ENCODE results near the gene COX20.
"Not testable (repeated sequence)": the region's sequence is repeated elsewhere in the genome, so short reads cannot be mapped to it uniquely, and the experiment has no call there.

Gene COX20

DNA sequence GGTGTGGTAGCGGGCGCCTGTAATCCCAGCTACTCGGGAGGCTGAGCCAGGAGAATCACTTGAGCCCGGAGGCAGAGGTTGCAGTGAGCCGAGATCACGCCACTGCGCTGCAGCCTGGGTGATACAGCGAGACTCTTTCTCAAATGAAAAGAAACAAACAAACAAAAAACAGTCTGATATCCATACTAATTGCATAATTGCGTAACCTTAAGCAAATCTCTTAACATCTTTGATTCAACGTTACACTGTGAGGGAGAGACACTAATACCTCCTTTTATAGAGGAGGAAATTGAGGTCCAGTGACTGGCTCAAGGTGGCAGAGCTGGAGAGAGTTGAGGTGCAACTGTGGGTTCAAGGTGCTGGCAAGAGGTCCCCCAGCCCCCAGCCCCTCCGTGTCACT is 12.6 kb upstream of the COX20 start:
- no peak overlapping the region for H3K4me3 ChIP-seq (ENCODE audit: low read depth, low read length)

DNA sequence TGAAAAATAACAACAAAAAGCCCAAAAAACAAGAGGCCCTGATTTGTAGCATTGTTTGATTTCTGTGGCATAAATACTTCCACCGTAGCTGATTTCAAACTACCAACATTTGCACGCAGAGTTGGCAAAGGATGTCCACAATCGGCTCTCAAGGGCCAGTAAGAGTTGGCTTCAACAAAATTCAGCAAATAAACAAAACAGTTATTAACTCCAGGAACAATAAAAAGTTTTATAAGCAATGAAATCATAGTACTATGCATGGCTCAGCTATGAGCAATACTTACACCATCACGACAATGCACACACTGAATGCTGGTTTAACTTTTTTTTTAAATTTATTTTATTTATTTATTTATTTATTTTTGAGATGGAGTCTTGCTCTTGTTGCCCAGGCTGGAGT is 8.7 kb upstream of the COX20 start:
- H3K27me3 ChIP-seq (ENCODE audit: control insufficient read depth, insufficient read depth, low read length), result no peaks in the 10 kb centered on the region
- peaks cover 4% of the 10 kb centered on the region for H3K36me3 ChIP-seq (ENCODE audit: control insufficient read depth, insufficient read depth, low read length)
- H3K27ac ChIP-seq (ENCODE audit: low read depth, low read length), result no peak overlapping the region

More for the DNA sequence above, 12.6 kb upstream of the COX20 start:
- Histone ChIP-seq H3K36me3 (ENCODE audit: control insufficient read depth, insufficient read depth, low read length) (peaks cover 4% of the 10 kb centered on the region), H3K4me1 (ENCODE audit: control insufficient read depth, insufficient read depth, low read length) (peaks cover 20% of the 10 kb centered on the region; the same call in 1 of the 2 replicates), H3K27me3 (ENCODE audit: control insufficient read depth, insufficient read depth, low read length) (no peaks in the 10 kb centered on the region), H3K27ac (ENCODE audit: low read depth, low read length) (no peak overlapping the region), H3K9me3 (ENCODE audit: control insufficient read depth, insufficient read depth, low read length) (no peaks in the 10 kb centered on the region), H3K9ac (ENCODE audit: low read depth, low read length) (no peak overlapping the region)

DNA sequence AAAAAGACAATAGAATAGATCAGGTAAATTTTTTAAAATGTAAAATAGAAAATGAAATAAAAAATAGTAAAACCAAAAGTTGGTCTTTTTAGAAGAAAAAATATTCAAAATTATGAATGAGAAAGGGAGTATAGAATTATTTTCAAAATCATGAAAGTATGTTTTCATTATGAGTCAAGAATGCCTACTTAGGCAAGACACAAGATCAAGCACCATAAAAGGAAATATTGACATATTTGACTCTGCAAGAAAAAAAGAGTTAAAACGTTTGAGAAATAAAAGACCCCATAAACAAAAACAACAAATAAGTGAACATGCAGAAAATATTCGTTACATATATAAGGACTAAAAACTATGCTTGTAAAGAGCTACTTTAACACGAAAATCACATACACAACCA is 4.8 kb upstream of the COX20 start:
- Histone ChIP-seq H3K9me3 (ENCODE audit: control insufficient read depth, insufficient read depth, low read length) (no peaks in the 10 kb centered on the region), H3K27ac (ENCODE audit: low read depth, low read length) (no peak overlapping the region), H3K4me3 (ENCODE audit: low read depth, low read length) (no peak overlapping the region), H3K9ac (ENCODE audit: low read depth, low read length) (no peak overlapping the region), H3K36me3 (ENCODE audit: control insufficient read depth, insufficient read depth, low read length) (no peaks in the 10 kb centered on the region; the same call in 1 of the 2 replicates), H3K4me1 (ENCODE audit: control insufficient read depth, insufficient read depth, low read length) (peaks cover 10% of the 10 kb centered on the region; the same call in 1 of the 2 replicates), H3K27me3 (ENCODE audit: control insufficient read depth, insufficient read depth, low read length) (no peaks in the 10 kb centered on the region)

More for the DNA sequence above, 8.7 kb upstream of the COX20 start:
- Histone ChIP-seq H3K9me3 (ENCODE audit: control insufficient read depth, insufficient read depth, low read length) (no peaks in the 10 kb centered on the region), H3K4me1 (ENCODE audit: control insufficient read depth, insufficient read depth, low read length) (peaks cover 8% of the 10 kb centered on the region; the same call in 1 of the 2 replicates), H3K4me3 (ENCODE audit: low read depth, low read length) (no peak overlapping the region), H3K9ac (ENCODE audit: low read depth, low read length) (no peak overlapping the region)

DNA sequence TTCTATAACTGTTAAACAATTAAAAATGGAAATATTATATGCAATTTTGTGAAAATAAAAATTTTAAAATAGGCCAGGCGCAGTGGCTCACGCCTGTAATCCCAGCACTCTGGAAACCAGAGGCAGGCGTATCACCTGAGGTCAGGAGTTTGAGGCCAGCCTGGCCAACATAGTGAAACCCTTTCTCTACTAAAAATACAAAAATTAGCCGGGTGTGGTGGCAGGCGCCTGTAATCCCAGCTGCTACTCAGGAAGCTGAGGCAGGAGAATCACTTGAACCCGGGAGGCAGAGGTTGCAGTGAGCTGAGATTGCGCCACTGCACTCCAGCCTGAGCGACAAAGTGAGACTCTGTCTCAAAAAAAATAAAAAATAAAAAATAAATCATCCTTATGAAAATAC is 2.2 kb upstream of the COX20 start:
- Histone ChIP-seq H3K27ac (ENCODE audit: low read depth, low read length) (peak overlapping the region; percentile 100), H3K4me1 (ENCODE audit: control insufficient read depth, insufficient read depth, low read length) (peaks cover 26% of the 10 kb centered on the region), H3K4me3 (ENCODE audit: low read depth, low read length) (0 out of 2 replicates have a peak overlapping the region, but pooled peaks have one; percentile 58)
- H3K27me3 ChIP-seq (ENCODE audit: control insufficient read depth, insufficient read depth, low read length); H3K36me3 ChIP-seq (ENCODE audit: control insufficient read depth, insufficient read depth, low read length); H3K9ac ChIP-seq (ENCODE audit: low read depth, low read length); H3K9me3 ChIP-seq (ENCODE audit: control insufficient read depth, insufficient read depth, low read length): not testable (repeated sequence)

DNA sequence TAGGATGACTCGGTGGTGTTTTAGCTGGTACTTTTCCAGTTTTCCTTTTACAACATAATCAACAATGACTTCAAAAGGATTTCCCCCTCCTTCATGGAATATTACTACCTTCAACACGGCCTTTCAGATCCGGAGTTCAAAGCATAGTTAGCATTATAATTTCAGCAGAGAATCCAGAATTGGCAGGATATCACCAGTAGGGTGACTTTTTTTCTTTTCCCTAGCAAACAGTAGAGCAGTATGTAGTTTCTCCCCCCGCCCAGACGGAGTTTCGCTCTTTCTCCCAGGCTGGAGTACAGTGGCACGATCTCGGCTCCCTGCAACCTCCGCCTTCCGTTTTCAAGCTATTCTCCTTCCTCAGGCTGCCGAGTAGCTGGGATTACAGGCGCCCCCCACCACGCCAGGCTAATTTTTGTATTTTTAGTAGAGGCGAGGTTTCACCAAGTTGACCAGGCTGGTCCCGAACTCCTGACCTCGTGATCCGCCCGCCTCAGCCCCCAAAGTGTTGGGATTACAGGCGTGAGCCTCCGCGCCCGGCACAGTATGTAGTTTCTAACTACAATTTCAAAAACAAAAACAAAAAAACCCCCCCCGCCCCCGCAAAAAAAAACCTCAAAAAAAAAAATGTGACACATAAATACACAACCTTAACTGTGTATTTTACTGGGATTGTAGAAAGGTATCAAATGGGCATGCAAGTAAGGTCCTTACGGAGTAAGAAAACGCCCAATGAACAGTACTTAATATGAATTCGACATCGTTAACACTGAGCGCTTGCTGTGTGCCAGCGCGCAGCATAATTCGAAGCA is 1.5 kb upstream of the COX20 start:
- Histone ChIP-seq H3K9me3 (ENCODE audit: control insufficient read depth, insufficient read depth, low read length) (no peaks in the 10 kb centered on the region), H3K9ac (ENCODE audit: low read depth, low read length) (peak overlapping the region; percentile 100), H3K4me1 (ENCODE audit: control insufficient read depth, insufficient read depth, low read length) (peaks cover 26% of the 10 kb centered on the region)

DNA sequence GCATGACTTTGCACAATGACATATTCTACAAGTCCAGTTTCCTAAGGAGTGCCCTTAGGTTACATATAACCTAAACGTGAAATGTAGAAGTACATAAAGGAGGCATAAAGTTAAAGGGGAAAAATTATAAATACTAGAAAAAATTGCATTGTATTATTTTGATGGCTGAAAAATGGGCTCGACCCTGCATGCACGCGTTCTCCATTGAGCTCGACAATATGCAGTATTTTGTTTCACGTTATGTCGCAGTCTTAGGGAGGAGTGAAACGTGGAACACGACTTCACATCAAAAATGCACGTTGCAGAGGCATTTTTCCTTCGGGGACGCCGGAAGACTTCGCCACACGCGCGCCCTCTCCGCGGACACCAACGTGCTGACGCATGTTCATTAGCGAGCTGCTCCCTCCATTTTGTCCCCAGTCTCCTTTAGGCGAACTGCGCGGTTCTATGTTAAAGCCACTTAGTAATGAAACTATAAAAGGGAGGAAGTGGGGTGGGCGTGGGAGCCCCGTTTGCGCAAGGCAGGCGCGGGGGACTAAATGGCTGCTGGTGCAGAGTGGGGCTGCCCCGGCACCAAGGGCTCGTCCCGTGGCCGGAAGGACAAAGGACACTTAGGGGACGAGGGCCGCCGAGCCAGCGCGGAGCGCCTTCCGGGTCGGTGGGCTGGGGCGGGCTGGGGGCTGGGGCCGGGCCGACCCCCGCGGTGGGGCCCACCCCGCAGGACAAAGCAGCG is 749 bp upstream of the COX20 start:
- no peaks in the 10 kb centered on the region for H3K9me3 ChIP-seq (ENCODE audit: control insufficient read depth, insufficient read depth, low read length)
- H3K27me3 ChIP-seq (ENCODE audit: control insufficient read depth, insufficient read depth, low read length), result no peaks in the 10 kb centered on the region
- peak overlapping the region; percentile 100 for H3K9ac ChIP-seq (ENCODE audit: low read depth, low read length)
- H3K4me3 ChIP-seq (ENCODE audit: low read depth, low read length), result peak overlapping the region; percentile 96
- peak overlapping the region; percentile 100 for H3K27ac ChIP-seq (ENCODE audit: low read depth, low read length)
- peaks cover 26% of the 10 kb centered on the region for H3K4me1 ChIP-seq (ENCODE audit: control insufficient read depth, insufficient read depth, low read length)
- peaks cover 8% of the 10 kb centered on the region for H3K36me3 ChIP-seq (ENCODE audit: control insufficient read depth, insufficient read depth, low read length)

More for the DNA sequence above, 1.5 kb upstream of the COX20 start:
- H3K27ac ChIP-seq (ENCODE audit: low read depth, low read length), result peak overlapping the region; percentile 100
- H3K27me3 ChIP-seq (ENCODE audit: control insufficient read depth, insufficient read depth, low read length), result no peaks in the 10 kb centered on the region
- H3K36me3 ChIP-seq (ENCODE audit: control insufficient read depth, insufficient read depth, low read length), result peaks cover under 1% of the 10 kb centered on the region
- H3K4me3 ChIP-seq (ENCODE audit: low read depth, low read length), result peak overlapping the region; percentile 58

DNA sequence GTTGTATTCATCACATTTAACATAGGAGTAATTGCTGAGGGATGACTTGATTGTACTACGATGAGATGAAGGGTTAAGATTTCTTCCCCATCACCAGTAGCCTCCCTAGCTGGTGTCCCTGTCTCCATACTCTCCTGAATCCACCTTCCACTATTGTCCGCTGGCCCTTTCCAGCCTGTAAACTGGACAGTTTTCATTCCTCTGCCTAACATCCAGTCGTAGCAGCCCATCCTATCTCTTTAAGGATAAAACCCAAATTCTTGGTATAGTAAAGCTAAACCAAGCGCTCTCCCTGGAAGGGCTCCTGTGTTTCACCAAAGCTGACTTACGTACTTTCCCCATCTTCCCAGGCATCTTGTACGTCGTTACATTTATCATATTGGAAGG is 670 bp downstream of the COX20 start:
- Histone ChIP-seq H3K27me3 (ENCODE audit: control insufficient read depth, insufficient read depth, low read length) (no peaks in the 10 kb centered on the region), H3K9ac (ENCODE audit: low read depth, low read length) (peak overlapping the region; percentile 100), H3K36me3 (ENCODE audit: control insufficient read depth, insufficient read depth, low read length) (peaks cover 22% of the 10 kb centered on the region), H3K4me1 (ENCODE audit: control insufficient read depth, insufficient read depth, low read length) (peaks cover 26% of the 10 kb centered on the region), H3K9me3 (ENCODE audit: control insufficient read depth, insufficient read depth, low read length) (no peaks in the 10 kb centered on the region), H3K27ac (ENCODE audit: low read depth, low read length) (peak overlapping the region; percentile 100), H3K4me3 (ENCODE audit: low read depth, low read length) (peak overlapping the region; percentile 96)

DNA sequence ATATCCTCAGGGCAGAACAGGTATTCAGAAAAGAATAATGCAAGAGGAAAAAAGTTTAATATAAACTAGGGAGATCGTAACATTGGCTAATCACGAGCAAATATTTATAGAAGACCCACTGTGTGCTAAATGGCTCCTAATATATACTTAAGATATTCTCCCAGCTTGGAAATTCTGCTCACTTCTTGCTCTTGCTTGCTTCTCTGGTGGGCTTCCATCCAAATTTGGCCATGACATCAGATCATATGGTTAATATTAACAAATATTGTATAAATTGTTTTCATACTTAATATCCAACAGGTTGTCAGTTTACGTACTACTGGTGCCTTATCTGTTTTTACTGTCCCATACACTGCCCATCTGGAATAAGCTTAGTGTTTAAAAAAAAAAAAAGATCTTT is 1.1 kb downstream of the COX20 start:
- Histone ChIP-seq H3K27me3 (ENCODE audit: control insufficient read depth, insufficient read depth, low read length) (no peaks in the 10 kb centered on the region), H3K27ac (ENCODE audit: low read depth, low read length) (peak overlapping the region; percentile 100), H3K9me3 (ENCODE audit: control insufficient read depth, insufficient read depth, low read length) (no peaks in the 10 kb centered on the region), H3K4me1 (ENCODE audit: control insufficient read depth, insufficient read depth, low read length) (peaks cover 26% of the 10 kb centered on the region), H3K36me3 (ENCODE audit: control insufficient read depth, insufficient read depth, low read length) (peaks cover 27% of the 10 kb centered on the region), H3K4me3 (ENCODE audit: low read depth, low read length) (peak overlapping the region; percentile 96), H3K9ac (ENCODE audit: low read depth, low read length) (peak overlapping the region; percentile 100)

DNA sequence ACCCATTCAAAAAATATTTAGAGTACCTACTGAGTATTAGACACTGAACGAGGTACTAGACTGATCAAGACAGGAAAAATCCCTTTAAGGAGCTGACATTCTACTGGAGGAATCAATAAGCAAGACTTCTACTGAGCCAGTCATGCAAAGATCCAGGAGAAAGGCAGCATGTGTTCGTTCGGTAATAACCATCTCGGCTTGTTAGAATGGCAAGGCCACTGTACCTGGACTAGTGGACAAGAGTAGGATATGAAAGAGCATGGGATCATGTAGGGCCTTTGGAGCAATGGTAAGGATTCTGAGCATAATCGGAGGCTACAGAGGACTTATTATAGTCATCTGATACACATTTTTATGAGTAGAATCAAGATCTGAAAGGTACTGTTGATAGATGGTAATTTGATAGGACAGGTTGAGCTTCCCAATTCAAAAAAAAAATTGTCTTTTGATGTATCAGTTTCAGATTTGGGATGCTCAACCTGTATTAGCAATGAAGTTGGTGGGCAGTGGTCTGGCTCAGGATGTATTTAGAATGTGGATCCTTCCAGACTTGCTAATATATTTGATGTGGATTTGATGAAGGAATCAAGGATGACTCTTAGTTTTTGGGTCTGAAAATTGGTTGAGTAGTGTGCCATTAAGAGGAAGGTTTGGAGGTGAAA is 2.3 kb downstream of the COX20 start:
- Histone ChIP-seq H3K9ac (ENCODE audit: low read depth, low read length) (no peak overlapping the region), H3K36me3 (ENCODE audit: control insufficient read depth, insufficient read depth, low read length) (peaks cover 38% of the 10 kb centered on the region), H3K27ac (ENCODE audit: low read depth, low read length) (peak overlapping the region; percentile 100), H3K4me1 (ENCODE audit: control insufficient read depth, insufficient read depth, low read length) (peaks cover 26% of the 10 kb centered on the region), H3K27me3 (ENCODE audit: control insufficient read depth, insufficient read depth, low read length) (no peaks in the 10 kb centered on the region), H3K9me3 (ENCODE audit: control insufficient read depth, insufficient read depth, low read length) (no peaks in the 10 kb centered on the region), H3K4me3 (ENCODE audit: low read depth, low read length) (peak overlapping the region; percentile 96)

DNA sequence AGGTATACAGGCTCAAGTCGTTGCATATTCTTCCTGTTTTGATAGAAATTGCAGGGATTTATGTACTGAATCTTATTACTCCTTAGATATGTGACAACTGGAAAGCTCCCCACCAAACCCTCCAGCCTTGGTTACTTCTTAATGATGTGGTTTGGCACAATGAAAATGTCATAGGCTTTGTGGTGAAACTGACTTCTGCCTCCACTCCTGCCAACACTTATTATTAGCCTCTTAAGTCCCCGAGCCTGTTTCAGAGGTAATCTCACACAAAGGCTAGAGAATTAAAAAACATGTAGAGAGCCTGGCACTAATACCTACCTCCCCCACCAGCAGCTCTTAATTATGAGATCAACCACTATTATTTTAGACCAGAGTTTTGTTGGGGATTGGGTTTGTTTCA is 4.2 kb downstream of the COX20 start:
- Histone ChIP-seq H3K9me3 (ENCODE audit: control insufficient read depth, insufficient read depth, low read length) (no peaks in the 10 kb centered on the region), H3K36me3 (ENCODE audit: control insufficient read depth, insufficient read depth, low read length) (peaks cover 57% of the 10 kb centered on the region), H3K27ac (ENCODE audit: low read depth, low read length) (no peak overlapping the region), H3K4me3 (ENCODE audit: low read depth, low read length) (no peak overlapping the region), H3K27me3 (ENCODE audit: control insufficient read depth, insufficient read depth, low read length) (no peaks in the 10 kb centered on the region), H3K9ac (ENCODE audit: low read depth, low read length) (no peak overlapping the region), H3K4me1 (ENCODE audit: control insufficient read depth, insufficient read depth, low read length) (peaks cover 16% of the 10 kb centered on the region)

Data from HUES48 (cell line).